Stimulated activated CD8-positive, alpha-beta memory T cell treated with anti-CD3 and anti-CD28 coated beads, Interleukin-2, amount 100 ng/mL, for 48 hours (primary cell): Measurements from ENCODE around the gene NRDE2.
"Not testable (repeated sequence)": the region's sequence is repeated elsewhere in the genome, so short reads cannot be mapped to it uniquely, and the experiment has no call there.

ENCODE experiments used
- DNase-seq, 2 donors: peaks; one replicate each; pipeline ENCODE4 v3.0.0-alpha.2; 2020; ENCODE audit warnings: low read depth in 2 of 2

NRDE2 gene

DNA sequence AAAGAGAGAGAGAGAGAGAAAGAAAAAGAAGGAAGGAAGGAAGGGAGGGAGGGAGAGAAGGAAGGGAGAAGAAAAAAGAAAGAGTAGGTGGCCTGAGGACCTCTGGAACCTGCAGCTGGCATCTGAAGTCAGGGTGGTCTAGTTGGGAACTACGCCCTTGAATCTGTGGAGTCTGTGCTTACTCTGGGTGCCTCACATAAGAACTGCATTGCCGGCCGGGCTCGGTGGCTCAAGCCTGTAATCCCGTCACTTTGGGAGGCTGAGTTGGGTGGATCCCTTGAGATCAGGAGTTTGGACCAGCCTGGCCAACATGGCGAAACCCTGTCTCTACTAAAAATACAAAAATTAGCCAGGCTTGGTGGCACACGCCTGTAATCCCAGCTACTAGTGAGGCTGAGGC lies 10.0 kb upstream of the NRDE2 start:
- DNase-seq, result no peak

DNA sequence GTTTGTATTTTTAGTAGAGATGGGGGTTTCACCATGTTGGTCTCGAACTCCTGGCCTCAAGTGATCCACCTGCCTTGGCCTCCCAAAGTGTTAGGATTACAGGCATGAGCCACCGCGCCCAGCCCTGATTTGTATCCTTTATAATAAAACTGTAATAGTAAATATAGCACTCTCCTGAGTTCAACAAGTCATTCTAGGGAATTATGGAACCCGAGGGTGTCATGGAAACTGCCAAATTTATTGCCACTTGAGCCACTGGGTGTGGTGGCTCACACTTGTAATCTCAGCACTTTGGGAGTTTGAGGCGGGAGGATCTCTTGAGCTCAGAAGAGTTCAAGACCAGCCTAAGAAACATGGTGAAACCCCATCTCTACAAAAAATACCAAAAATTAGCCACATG lies 9.5 kb upstream of the NRDE2 start:
- not testable (repeated sequence) for DNase-seq

DNA sequence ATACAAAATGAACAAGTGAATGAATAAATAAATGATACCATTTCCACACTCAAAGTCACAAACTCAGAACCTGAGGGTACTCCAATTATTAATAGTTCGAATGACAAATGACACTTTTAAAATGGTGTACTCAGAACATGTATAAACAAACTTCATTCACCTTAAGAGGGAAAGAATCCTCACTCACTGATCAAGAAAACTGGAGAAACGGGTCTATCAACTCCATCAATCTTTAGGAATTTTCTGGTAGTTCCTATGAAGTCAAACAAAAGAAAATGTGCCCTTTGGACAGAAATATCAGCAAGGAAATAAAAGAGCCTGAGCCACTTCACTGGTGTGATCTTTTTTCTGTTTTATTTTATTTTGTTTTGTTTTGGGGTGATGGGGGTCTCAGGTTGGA lies 5.2 kb upstream of the NRDE2 start:
- no peak for DNase-seq

DNA sequence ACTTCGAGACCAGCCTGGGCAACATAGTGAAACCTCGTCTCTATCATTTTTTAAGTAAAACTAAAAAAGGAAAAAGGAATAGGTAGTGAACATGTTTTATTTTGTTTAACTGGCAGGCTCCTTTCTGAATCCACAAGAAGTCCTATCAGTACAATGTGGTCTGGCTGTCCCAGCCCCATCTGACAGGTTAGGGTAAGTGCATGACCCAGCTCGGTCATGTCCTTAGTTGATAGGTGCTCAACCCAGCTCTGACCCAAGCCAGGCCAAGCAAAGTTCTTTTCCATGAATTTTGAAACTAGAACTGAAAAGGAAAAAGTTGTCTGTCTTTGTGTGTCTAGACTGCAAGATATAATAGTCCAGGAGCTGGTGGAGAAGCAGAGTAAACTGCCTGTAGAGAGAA lies 4.7 kb upstream of the NRDE2 start:
- DNase-seq, result no peak

DNA sequence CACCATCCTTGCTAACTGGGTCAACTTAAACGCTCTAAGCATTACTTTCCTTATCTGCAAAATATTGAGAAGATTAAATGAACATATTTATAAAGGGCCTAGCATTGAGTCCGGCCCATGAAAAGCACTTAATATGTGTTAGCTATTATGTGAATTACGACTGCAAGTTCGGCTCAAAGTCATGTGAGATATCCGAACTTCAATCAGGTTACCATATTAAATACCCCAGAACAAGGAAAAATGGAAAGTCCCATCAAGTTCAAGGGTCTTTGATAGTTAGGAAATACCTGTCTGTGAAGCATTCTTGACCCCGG lies 487 bp upstream of the NRDE2 start:
- DNase-seq, result no peak

DNA sequence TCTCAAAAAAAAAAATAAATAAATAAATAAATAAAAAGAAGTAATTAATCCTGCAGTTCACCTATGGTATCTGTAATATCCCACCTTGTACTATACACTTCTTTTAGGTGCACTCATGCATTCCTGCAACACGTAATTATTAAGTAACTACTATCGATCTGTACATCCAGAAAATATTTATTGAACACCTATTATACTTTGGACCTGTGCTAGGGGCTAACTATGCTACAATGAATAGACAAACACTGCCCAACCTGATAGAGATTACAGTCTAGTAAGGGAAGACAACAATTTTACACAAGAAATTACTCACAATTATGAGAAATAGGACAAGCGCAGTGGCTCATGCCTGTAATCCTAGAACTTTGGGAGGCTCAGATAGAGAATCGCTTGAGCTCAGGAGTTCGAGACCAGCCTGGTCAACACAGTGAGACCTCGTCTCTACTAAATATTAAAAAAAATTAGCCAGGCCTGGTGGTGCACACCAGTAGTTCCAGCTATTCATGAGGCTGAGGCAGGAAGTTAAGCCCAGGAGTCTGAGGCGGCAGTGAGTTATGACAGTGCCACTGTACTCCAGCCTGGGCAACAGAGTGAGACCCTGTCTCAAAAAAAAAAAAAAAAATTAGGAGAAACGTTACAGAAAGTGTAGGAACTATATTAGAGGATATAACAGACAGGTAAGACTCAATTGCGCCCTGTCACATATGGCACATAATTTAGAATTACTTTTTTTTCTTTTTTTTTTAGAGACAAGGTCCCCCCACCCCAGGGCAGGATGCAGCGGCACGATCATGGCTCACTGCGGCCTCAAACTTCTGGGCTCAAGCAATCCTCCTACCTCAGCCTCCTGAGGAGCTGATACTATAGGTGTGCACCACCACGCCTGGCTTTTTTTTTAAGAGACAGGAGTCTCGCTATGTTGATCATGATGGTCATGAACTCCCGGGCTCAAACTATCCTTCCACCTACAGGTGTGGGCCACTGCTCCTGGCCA lies 1.2 kb downstream of the NRDE2 start:
- DNase-seq, result no peak

DNA sequence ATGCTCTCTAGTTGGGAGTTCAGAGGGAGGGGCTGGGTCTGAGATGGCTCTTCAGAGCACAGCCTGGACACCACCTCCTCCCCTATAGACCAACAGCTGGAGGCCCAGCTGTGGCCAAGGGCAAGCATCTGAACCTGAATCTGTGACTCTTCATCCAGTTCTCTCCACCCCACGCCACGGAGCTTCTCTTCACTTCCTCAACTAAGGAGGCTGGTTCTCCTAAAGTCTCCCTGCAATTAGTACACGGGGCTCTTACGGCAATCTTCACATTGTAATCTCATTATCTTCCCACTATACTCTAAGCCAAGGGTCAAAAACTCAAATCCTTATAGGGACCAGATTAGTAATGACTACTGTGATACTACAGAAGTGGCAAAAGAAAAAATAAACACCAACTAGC lies 9.8 kb downstream of the NRDE2 start:
- no peak for DNase-seq

DNA sequence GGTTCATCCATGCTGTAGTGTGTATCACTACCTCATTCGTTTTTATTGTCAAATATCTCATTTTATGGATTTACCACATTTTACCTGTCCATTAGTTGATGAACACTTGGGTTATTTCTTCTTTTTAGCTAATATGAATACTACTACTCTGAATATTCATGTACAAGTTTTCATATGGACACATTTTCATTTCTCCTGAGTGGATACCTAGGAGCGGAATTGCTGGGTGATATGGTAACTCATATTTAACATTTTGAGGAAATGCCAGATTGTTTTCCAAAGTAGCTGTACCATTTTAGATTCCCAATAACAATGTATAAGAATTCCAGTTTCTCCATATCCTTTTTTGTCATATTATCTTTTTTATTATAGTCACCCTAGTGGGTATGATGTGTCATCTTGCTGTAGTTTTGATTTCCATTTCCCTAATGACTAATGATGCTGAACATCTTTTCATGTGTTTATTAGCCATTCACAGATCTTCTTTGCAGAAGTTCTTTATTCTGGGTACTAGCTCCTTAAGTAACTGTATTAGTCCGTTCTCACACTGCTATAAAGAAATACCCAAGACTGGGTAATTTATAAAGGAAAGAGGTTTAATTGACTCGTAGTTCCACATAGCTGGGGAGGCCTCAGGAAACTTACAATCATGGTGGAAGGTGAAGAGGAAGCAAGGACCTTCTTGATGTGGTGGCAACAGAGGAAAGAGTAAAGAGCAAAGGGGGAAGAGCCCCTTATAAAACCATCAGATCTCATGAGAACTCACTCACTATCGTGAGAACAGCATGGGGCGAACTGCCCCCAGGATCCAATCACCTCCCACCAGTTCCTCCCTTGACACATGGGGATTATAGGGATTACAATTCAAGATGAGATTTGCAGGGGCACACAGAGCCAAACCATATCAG lies 11.9 kb downstream of the NRDE2 start:
- no peak for DNase-seq

DNA sequence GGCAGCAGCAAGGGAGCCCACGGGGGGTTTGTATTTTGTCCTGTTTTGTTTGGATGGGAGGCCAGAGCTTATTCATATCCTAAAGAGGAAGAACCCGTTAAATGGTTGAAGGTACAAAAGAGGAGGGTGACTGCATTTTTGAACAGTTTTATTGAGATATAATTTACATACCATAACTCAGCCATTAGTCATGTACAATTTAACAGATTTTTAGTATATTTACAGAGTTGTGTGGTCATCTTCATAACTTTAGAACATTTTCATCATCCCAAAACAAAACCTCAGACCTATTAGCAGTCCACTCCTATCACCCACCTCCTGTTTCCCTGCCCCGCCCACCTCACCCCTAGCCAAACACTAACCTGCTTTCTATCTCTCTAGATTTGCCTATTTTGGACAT lies 12.6 kb downstream of the NRDE2 start:
- DNase-seq, result no peak

DNA sequence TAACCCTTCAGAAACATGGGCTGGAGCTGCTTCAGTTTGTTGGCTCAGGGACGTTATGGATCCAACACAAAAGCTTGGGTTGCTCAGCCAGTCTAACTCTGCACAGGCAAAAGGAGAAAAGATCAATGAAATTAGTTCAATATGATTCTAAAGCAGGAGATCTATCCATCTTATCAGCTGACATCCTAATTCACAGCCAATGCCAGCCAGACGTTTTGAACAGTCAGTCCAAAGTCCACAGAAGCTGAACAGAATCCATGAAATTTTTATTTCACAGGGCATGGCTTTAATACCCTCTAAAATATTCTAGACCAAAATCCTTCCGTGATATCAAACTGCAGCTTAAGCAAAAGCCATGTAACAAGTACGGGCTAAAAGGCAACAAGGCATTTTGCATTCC lies 13.7 kb downstream of the NRDE2 start:
- DNase-seq, result no peak

DNA sequence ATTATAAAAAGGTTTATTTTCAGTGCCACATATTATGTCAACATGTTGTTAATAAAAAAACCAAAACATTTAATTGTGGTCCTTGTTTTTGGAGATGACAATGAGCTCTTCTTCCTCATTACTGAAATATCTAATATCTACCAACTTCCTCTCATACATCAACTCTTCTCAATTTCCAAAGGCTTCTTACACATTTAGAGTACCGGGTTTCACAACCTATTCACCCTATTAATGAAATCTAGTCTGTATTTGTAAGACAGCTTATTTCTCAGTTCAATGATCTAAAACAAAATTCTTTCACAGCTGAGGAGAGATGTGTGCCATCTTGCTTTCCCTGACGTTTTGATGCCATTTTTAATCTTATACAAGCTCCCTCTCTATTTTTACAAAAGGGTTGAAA lies 14.5 kb downstream of the NRDE2 start:
- DNase-seq, result no peak

DNA sequence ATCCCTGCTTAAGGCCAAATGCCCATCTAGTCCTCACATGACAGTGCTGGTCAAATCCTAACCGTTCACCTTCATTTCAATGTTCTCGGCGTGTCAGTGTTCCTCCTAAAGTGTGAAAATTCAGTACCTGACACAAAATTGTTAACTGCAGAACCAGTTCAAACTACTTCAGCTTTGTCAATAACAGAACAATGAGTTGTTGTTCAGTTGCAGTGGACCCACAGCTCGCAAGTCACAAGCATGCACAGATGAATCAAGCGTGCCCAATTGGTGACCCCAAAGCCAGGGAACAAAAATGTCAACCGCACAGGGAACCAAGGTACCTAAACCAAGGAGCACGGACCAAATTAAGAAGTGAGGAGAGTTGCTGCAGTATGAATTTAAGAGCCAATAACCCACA lies 23.2 kb downstream of the NRDE2 start:
- DNase-seq, result no peak

DNA sequence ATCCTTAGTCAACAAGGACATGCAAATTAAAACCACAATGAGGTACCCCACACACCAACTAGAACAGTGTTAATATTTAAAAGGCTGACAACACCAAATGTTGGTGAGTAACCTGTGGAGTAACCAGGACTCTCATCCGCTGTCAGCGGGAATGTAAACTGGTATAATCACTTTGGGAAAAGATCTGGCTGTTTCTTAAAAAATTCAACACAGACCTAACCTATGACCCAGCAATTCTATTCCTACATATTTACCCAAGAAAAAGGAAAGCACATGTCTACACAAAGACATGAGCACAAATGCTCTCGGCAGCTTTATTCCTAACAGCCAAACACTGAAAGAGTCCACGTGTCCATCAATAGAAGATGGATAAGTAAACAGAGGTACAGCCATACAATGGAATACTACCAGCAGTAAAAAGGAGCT lies 26.6 kb downstream of the NRDE2 start:
- DNase-seq, result no peak

DNA sequence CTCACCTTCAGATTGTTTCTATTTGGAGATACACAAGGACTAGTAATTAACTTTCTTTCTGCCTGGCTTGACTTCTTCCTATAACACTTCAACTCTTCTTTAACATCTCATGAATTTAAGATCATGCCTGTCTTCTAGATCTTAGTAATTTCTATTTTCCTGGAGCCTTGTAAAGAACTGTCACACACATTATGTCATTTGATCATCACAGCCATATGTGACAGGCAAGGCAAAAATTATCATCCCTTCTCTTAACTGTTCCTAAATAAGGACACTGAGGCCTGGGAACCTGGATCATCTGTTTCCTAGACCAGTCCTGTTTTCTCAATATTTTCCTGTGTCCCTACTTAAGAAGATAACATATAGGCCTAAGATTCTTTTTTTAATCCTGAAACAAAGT lies 27.2 kb downstream of the NRDE2 start:
- DNase-seq, result no peak

DNA sequence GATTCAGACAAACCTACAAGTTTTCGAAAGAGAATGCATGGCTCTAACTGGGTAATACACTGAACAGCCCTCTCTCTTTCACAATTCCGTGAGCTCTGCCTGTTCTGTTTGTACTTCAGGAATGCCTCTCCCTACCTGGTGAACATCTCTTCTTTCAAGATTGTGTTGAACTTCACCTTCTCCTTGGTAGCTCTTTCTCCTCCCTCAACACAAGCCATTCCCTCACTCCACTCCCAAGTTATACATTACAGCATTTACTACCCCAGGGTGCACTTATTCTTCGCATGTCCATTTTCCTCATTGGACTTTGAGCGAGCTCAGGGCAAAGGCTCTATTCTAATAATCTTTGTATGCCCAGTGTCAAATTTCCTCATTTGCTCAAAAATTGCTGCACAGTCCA lies 28.3 kb downstream of the NRDE2 start:
- no peak for DNase-seq

DNA sequence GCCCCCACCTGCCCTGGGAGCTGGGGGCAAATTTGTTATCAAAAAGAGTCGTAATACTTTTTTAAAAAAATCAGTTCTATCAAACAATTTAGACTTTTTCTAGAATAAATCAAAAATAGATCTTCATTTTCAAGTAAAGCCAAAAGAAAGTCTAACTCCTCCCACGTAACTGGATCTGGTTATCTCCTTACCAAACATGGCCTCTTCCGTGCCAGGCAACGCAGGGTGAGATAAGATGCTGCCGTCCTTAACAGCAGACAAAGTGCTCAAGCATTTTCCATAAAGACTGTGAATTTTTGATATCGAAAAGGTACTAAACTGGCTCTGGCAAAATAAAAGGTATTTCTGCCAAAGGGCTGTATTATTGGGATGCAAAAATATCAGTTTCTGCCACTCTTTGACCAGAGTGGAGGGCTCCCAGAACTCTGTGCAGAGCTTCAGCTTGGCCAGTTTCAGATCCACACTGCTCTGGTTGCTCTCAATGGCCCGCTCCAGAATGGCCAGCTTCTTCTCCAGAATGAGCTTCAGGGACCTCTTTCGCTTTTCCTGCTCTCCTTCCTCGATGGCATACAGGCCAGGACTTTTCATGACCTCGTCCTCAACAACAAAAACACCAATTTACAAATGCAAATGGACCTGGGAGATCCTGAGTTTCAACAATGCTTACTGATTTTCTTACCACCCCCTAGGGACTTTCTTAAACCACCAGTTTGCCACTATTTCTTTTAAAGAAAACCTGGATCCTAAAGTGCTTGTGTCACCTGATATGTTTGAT lies 29.0 kb downstream of the NRDE2 start:
- no peak for DNase-seq

DNA sequence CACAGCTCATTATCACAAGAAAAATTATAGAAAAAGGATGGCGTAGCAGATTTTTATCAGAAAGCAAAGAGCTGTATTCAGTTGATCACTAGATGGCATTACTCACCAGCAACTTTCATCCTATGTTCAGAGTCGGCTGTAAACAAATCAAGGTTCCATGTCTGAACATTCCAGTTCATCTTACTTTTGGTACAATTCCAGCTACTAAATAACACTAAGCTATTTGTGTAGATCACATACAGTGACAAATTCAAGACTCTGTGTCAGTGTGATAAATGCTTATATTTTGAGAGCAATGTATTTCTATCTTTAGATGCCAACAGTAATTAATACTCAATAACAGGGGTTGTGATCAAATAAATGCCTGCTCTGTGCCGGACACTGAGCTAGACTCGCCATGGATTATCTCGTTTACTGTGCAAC lies 30.1 kb downstream of the NRDE2 start:
- no peak for DNase-seq

DNA sequence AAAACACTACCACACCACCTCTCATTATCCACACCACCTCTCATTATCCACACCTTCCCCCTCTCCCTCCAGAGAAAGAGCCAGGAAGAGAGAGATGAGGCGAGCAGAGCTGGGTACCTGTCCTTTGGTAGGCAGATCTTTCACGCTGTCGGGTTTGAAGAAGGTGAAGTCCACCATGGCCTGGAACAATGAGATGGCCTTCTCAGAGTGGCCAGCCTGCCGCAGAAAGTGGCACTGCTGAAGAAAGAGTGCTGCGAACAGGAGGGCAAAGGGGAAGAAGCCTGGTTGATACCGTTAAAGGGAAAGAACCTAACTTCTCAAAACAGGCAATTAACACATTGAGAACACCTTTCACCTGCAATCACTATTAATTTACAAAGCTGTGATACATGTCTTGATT lies 30.6 kb downstream of the NRDE2 start:
- no peak for DNase-seq

DNA sequence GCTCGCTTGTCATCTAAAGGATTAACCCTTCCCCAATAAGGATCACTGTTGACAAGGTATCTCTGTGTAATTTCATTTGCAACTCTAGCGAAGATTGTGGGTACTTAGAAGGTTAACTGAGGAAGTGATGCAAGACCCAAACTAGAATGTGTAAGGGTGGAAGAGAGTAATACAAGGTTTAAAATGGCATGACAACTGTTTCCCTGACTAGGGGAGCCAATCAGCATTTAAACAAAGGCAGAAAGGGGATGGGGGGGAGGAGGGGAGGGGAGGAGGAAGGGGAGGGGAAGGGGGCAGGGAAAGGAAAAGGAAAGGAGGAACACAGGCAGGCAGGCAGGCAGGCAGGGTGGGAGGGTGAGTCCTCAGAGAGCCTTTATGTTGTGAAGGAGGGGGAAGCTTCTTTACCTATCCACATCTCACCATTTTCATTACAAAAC lies 31.1 kb downstream of the NRDE2 start:
- DNase-seq, result no peak

DNA sequence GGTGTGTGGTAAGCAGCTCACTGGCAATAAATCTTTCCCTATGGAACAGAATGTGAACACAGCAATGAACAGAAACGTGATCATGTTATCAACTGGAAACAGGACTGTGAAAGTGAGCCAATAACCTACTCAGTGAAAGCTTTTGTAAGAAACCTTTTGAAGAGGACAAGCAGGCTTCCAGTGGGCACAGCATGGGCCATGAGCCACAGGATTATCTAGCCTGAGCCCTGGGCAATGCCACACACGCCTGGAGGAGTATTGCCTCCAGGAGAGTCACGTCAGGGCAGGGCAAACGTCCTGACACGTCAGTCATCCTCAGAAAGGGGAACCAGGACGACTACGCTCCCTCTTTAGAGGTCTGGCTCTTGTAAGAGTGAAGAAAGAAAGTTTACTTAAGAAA lies 32.3 kb downstream of the NRDE2 start:
- no peak for DNase-seq

DNA sequence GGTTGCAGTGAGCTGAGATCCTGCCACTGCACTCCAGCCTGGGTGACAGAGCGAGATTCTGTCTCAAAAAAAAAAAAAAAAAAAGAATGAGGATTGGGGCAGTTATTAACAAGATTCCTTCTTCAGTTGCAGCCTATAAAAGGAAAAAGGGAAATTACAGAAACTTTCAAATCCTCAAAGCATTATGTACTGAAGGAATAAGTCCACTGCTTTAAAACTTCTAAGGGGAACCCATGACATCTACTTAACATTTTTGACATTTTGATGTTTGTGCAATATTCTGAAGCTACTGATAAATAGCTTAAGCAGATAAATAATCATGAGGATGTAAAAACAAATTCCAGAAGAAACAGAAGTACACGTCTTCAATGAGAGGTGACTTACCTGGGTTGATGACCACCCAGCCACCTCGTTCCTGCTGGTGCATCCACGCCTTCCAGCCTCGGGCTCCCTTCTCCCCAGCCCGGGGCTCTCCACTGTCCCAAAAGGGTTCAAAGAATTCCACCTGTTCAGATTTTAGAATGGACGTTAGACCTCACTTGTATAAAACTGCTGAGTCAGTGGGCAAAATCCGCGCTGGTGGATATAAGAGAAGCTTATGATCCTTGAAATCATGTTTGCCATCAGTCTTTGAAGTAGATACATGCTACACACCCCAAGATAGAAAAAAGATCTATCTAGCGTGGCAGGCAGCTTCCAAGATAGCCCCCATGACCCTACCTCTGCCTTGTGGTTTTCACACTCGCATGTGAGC lies 33.7 kb downstream of the NRDE2 start:
- no peak for DNase-seq
